ENCODE data around the gene RBM33.

The RBM33 gene

DNA sequence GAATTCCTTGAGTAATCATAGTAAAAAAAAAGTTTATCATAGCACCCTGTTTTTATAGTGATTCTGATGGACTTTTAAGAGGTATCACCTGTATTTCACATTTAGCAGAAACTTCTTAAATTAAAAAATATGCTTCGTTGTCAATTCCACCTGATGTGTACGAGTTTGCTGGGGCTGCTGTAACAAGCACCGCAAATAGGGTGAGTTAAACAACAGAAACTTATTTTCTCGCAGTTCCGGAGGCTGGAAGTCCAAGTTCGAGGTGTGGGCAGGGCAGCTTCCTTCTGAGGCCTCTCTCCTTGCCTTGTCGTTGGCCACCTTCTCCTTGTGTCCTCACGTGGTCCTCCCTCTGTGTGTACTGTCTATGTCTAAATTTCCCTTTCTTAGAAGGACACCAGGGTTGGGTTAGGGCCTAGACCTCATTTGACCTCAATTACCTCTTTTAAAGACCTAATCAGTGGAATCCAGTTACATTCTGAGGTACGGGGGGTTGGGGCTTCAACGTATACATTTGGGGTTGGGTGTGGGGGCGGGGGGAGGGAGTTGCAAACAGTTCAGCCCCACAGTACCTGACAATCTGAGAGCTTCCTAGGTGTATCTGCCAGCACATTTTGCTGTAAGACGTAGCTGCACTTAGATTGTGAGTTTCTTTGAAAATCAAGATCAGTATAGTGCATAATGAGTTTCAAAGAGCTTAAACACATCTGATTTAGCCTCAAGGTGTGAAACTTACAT lies 72.7 kb downstream of the RBM33 start:
- in situ Hi-C loops (cut with HindIII; ENCODE audit: low sequenced_read_pairs) = no loop called here

DNA sequence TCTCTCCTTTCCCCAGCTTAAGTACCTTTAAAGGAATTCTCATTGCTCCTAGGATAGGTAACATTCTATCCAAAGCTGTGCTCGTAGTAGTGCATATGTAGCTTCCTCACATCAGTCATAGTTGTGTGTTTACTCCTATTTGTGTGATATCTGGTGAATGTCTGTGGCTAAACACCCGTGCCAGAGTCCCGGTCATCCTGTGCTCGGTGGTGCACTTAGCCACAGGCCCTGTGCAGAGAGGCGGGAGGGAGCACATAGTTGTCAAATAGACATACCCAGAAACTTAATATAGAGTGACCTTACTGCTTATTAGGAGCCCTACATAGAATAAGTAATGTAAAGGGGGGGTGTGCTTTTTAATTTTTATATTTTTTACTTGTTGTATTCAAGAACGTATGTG lies 76.6 kb downstream of the RBM33 start:
- in situ Hi-C loops (cut with HindIII; ENCODE audit: low sequenced_read_pairs) = no loop called here

- in situ Hi-C loops (cut with HindIII; ENCODE audit: low sequenced_read_pairs) = no loop called here
Observed at GRCh38 chr7:155722118-155722517, 77.7 kb downstream of the RBM33 start.

DNA sequence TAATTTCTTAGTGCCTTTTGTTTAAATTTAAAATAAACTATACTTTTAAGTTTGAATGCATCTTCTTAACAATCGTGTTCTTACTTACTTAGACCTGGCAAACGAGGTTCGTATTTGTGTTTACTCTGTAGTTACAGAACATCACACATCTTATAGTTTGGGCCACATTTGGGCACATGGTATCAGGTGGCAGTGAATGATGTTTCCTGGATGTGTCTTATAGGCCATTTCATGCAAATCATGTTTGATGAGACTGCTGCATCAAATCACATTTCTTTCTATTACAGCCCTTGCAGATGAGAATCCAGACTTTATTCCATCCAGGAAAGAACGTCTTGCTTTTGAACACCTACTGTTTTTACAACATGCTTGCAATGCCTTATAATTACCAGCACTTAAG lies 78.5 kb downstream of the RBM33 start:
- in situ Hi-C loops (cut with HindIII; ENCODE audit: low sequenced_read_pairs) = no loop called here

DNA sequence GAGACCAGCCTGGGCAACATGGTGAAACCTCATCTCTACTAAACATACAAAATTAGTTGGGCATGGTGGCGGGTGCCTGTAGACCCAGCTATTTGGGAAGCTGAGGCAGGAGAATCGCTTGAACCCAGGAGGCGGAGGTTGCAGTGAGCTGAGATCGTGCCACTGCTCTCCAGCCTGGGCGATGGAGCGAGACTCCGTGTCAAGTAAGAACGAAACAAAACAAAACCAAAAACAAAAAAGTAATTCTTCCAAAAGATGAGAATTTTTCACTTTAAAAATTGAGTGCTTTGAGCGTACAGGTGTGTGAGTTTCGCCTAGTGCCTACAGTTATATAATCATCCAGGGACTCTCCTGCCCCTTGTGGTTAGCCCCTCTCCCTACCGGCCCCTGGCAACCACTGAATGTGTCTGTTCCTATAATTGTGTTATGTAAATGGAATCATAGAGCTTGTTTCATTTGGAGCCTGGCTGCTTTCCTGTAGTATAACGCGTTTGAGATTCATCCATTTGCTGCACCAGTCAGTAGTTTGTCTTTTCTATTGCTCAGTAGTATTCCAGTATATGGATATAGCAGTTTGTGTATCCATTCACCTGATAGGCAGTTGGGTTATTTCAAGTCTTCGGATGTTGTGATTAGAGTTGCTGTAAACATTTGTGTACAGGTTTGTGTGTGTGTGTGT lies 80.0 kb downstream of the RBM33 start:
- in situ Hi-C loops (cut with HindIII; ENCODE audit: low sequenced_read_pairs) = no loop called here

GRCh38 chr7:155725006-155725355 lies 80.5 kb downstream of the RBM33 start:
- in situ Hi-C loops (cut with HindIII; ENCODE audit: low sequenced_read_pairs) = no loop called here

DNA sequence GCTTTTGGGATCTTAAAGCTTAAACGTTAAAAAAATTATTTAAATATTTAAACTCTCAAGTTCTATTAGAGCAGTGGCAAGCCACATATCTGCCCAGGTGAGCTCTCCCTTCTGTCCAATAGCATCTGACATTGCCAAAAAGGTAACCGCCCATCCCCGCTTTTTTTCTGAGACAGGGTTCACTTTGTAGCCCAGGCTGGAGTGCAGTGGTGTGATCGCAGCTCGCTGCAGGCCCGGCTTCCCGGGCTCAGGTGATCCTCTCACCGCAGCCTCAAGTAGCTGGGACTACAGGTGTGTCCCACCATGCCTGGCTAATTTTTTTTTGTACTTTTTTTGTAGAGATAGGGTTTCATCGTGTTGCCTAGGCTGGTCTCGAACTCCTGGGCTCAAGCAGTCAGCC lies 83.2 kb downstream of the RBM33 start:
- in situ Hi-C loops (cut with HindIII; ENCODE audit: low sequenced_read_pairs) = no loop called here

GRCh38 chr7:155728116-155728515 lies 83.7 kb downstream of the RBM33 start:
- in situ Hi-C loops (cut with HindIII; ENCODE audit: low sequenced_read_pairs) = no loop called here

DNA sequence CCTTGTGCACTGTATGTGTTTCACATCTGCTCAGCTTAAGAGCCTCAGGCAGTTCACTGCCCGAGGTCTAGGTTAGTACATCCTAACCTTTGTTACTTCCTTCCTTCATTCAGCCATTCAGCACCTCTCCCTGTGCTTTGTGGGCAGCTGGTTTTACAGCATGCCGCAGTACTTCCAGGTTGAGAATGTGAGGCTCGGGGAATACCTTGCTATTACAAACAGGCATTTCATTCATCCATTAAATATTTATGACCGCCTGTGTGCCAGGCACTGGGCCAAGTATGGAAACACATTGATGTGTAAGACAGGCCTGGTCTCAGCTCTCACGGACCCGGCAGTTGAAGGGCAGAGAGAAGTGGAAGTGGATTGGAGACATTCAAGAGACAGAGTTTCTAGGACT lies 85.4 kb downstream of the RBM33 start:
- in situ Hi-C loops (cut with HindIII; ENCODE audit: low sequenced_read_pairs) = loop anchor here (10.0 kb wide), 1 partner anchor 125 kb away; no protein-coding TSS in a partner anchor

GRCh38 chr7:155731380-155731779 lies 86.9 kb downstream of the RBM33 start:
- in situ Hi-C loops (cut with HindIII; ENCODE audit: low sequenced_read_pairs) = loop anchor here (10.0 kb wide), 1 partner anchor 127 kb away; no protein-coding TSS in a partner anchor

DNA sequence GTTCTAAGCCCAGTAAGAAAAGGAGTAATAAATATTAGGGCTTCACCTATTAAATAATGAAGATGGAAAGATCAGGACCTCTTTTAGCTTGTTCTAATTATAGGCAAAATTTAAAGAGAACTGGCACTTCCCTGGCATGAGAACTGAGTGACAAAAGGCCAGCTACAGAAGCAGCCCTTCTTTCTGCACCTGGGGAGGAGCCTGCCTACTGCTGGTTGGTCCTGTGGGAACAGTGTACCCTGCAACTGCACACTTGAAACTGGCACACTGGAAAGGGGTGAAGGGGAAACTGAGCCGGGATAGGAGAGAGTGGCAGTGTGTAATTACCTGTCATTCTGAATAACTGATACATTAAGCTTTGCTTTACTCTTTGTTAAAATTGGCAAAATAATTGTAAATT lies 87.4 kb downstream of the RBM33 start:
- in situ Hi-C loops (cut with HindIII; ENCODE audit: low sequenced_read_pairs) = loop anchor here (10.0 kb wide), 1 partner anchor 127 kb away; no protein-coding TSS in a partner anchor

DNA sequence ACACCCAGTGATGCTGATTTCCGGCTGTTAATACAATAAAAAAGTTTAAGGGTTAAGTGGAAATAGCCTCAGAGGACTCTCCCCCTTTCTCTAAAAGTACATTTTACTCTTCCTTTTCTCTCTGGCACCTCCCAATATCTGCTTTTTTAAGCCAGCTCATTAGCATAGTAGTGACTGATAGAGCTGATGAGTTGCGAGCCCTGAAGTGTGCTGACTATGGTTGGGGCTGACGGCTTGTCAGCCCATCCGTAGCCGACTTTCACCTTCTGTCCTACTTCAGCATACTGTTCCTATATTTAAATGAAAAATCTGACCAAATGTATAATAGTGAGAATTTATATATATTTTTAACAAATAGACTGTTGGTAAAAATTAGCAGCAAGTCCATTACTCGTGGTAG lies 87.8 kb downstream of the RBM33 start:
- in situ Hi-C loops (cut with HindIII; ENCODE audit: low sequenced_read_pairs) = loop anchor here (10.0 kb wide), 1 partner anchor 127 kb away; no protein-coding TSS in a partner anchor

DNA sequence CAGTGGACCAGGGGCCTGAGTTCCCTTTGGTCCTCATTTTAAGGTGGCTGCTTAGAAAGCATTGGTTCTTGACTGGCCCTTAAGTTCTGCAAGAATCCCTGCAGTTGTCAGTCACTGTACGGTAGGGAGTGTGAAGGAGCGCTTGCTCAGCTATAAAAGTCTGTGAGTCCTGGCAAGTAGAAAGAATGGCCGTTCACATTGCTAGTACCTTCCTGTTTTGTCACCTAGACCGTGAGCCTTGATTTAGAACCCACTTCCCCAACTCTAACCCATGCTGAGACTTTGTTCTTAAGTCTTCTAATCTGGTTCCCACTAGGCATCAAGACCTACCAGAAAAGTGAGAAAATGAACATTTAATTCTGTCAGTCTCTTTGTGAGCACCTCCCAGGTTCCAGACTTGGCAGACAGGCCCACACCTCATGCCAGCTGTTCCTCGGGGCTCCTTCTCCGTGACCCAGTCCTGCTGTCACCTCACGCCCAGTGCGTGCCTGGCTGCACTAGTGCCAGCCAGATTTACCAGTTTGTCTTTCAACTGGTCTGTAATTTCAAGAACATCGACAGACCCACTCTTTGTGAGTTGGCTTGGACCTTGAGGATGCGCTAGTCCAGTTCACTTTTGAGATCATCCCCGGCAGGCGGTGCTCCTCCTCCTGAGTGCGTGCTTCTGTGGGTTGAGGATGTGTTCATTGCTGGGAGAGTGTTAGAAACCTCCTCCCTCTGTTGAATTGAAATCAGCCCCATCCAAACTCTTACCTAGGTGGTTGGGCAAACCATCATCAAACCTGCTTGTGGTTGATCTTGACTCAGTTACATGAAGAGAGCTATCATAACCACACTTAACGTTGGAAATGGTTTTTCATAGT lies 89.4 kb downstream of the RBM33 start:
- in situ Hi-C loops (cut with HindIII; ENCODE audit: low sequenced_read_pairs) = loop anchor here (10.0 kb wide), 1 partner anchor 129 kb away; no protein-coding TSS in a partner anchor

DNA sequence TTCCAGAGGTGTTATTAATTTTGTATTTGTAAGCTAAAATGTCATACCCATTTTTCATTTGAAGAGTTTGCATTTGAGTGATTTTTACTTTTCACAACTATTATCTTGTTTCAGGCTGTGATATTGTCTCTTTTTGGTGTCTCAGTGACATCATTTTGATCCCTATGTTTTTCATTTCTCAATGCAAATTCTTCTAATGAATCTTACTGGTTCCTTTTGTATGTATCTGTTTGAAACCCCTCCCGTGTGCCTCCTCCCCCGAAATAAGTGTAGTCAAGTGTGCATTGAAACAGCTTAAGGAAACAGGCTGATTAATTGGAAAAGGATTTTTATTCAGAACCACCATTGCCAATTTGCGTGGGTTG lies 90.0 kb downstream of the RBM33 start:
- in situ Hi-C loops (cut with HindIII; ENCODE audit: low sequenced_read_pairs) = loop anchor here (10.0 kb wide), 1 partner anchor 130 kb away; no protein-coding TSS in a partner anchor

DNA sequence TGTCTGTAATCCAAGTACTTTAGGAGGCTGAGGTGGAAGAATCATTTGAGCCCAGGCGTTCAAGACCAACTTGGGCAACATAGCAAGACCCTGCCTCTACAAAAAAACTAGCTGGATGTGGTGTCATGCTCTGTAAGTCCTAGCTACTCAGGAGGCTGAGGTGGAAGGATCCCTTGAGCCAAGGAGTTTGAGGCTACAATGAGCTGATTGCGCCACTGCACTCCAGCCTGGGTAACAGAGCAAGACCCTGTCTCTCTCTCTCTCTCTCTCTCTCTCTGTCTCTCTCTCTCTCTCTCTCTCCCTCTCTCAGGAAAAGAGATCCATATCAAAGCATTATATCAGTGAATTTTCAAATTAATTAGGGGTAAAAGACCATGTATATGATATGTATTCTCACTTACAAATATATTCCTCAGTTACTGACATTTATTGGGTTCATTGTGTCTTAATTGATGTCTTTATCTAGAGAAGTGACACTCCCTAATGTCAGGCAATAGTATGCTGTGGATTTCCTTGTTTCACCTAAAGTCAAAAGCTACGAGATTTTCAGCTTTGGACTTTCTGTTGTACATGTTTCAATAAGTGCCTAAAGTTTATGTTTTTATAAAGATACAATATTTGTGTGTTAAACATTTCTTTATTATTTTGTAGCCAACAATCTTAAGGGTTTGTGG lies 91.1 kb downstream of the RBM33 start:
- in situ Hi-C loops (cut with HindIII; ENCODE audit: low sequenced_read_pairs) = loop anchor here (10.0 kb wide), 1 partner anchor 131 kb away; no protein-coding TSS in a partner anchor

DNA sequence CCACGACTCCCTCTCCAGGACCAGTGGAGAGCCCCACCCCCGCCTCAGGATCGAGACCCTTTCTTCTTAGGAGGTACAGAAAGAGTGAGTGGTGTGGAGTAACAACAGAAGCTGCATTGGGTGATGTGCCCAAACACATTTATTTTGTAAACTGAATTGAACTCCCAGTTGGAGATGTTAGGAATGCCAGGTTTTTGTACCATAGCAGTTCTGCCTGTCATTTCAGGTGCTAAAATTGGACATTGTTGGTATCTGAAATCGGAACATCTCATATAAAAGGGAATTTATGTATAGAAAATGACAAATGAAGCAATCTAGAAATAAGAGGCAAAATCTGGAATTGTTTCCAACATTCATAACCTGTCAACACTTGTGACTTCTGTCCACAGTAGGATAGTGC lies 93.1 kb downstream of the RBM33 start:
- in situ Hi-C loops (cut with HindIII; ENCODE audit: low sequenced_read_pairs) = loop anchor here (10.0 kb wide), 1 partner anchor 133 kb away; no protein-coding TSS in a partner anchor

GRCh38 chr7:155738104-155738503 lies 93.6 kb downstream of the RBM33 start:
- in situ Hi-C loops (cut with HindIII; ENCODE audit: low sequenced_read_pairs) = loop anchor here (10.0 kb wide), 1 partner anchor 133 kb away; no protein-coding TSS in a partner anchor

DNA sequence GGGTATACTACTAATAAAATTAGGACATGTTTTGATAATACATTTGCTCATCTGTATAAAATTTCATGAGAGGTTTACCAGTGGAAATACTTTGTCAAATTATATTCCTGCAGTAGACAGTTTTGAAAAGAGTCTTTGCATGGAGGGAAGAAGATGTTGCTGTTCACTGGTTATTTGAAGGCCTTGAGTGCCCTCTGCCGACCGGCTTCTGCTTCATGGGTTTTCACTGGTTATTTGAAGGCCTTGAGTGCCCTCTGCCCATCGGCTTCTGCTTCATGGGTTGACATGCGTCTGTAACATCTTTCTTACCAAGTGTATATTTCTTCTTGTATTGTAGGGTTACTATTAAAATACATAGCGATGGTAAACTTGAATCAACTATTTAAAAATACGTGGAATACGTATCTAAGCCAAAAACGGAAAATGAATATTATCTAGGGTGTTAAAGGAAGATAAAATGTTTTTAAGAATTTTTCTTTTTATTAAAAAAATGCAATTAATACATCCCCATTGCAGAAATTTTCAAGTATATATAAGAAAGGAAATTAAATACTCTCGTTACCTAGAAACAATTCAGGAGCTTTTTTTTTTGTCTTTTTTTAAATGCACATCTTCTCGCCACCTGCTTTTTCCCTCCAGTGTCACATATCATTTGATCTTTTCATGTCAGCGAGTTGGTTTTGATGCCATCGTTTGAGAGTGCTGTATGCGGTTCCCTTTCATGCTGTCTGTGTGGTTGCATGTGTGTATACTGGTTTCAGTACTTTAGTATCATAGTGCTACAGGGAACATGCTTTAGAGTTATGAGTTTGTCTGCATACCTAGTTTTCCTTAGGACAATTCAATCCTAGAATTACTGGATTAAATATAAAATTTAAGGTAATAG lies 94.4 kb downstream of the RBM33 start:
- in situ Hi-C loops (cut with HindIII; ENCODE audit: low sequenced_read_pairs) = loop anchor here (10.0 kb wide), 1 partner anchor 134 kb away; no protein-coding TSS in a partner anchor

DNA sequence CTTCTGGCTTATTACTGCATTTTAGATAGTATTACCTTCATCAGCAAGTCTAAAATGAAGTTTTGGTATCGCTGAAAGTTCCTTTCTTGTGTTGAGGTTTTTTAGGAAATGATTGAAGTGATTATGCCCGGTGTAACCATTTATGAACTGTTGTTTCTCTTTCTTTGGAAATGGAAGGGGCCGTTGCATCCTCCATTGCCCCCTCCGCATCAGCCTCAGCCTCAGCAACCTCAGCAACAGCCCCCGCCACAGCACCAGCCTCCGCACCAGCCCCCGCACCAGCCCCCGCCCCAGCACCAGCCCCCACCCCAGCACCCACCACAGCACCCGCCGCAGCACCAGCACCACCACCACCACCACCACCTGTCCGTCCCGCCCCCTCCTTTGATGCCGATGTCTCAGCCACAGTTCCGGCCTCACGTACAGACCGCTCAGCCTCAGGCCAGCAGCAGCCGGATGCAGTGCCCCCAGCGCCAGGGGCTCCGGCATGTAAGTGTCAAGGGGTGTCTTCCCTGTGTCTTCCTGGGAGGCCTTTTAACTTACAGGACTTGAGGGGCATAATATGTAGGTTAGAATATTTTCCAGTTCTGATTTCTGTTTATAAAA lies 95.2 kb downstream of the RBM33 start:
- in situ Hi-C loops (cut with HindIII; ENCODE audit: low sequenced_read_pairs) = loop anchor here (10.0 kb wide), 1 partner anchor 135 kb away; no protein-coding TSS in a partner anchor

Data from endothelial cell of hepatic sinusoid (primary cell).